ENCODE data around the gene ZC3H10. TPM values are rescaled to one million over a fixed set of nuclear protein-coding genes. Genes with fewer than 3 reads are reported as not detected.

ZC3H10 gene
- total RNA-seq, 4 donors from 2014 or later, result 1.3 to 9.8 (median 4.2) TPM

GRCh38 chr12:56120158-56120846, 2.2 kb downstream of the ZC3H10 start:
- intact Hi-C loops (cut with DNase I; ENCODE audit: low total_unique reads), result no loop called here
- Histone ChIP-seq H3K4me1 (peaks cover 5 to 14% of the 10 kb centered on the region in 2 donors), H3K27me3 (no peaks in the 10 kb centered on the region), H3K9me3 (no peaks in the 10 kb centered on the region), H3K27ac (peak overlapping the region; percentile 98), H3K4me3 (no peak overlapping the region), H3K36me3 (no peaks in the 10 kb centered on the region)
- DNase-seq, result no peak
- TF ChIP-seq POLR2A (IDR thresholded peaks at IDR 0.05), result no peak
- TF ChIP-seq CTCF (IDR thresholded peaks at IDR 0.05), result no peak

- Histone ChIP-seq H3K27me3 (no peaks in the 10 kb centered on the region), H3K27ac (peak overlapping the region in 1 of 2 donors; percentile 98), H3K9me3 (no peaks in the 10 kb centered on the region), H3K4me1 (peaks cover 5 to 20% of the 10 kb centered on the region in 2 donors), H3K36me3 (no peaks in the 10 kb centered on the region), H3K4me3 (no peak overlapping the region)
- no peak for TF ChIP-seq CTCF (IDR thresholded peaks at IDR 0.05)
- no peak for TF ChIP-seq POLR2A (IDR thresholded peaks at IDR 0.05)
- intact Hi-C loops (cut with DNase I; ENCODE audit: low total_unique reads), result no loop called here
- no peak for DNase-seq
Observed at GRCh38 chr12:56121204-56121870, 3.3 kb downstream of the ZC3H10 start.

GRCh38 chr12:56122637-56123036, 4.6 kb downstream of the ZC3H10 start:
- Histone ChIP-seq H3K27ac (peak overlapping the region in 1 of 2 donors; percentile 30), H3K9me3 (no peaks in the 10 kb centered on the region), H3K4me1 (peaks cover 13 to 20% of the 10 kb centered on the region in 2 donors), H3K27me3 (no peaks in the 10 kb centered on the region), H3K4me3 (no peak overlapping the region), H3K36me3 (no peaks in the 10 kb centered on the region)
- TF ChIP-seq CTCF (IDR thresholded peaks at IDR 0.05), result no peak
- TF ChIP-seq POLR2A (IDR thresholded peaks at IDR 0.05), result no peak
- intact Hi-C loops (cut with DNase I; ENCODE audit: low total_unique reads), result no loop called here
- no peak for DNase-seq

GRCh38 chr12:56124133-56124532, 6.1 kb downstream of the ZC3H10 start:
- intact Hi-C loops (cut with DNase I; ENCODE audit: low total_unique reads), result no loop called here
- Histone ChIP-seq H3K27ac (peak overlapping the region in 1 of 2 donors; percentile 89), H3K4me3 (no peak overlapping the region), H3K36me3 (no peaks in the 10 kb centered on the region), H3K27me3 (no peaks in the 10 kb centered on the region), H3K4me1 (peaks cover 10 to 13% of the 10 kb centered on the region in 2 donors), H3K9me3 (no peaks in the 10 kb centered on the region)
- no peak for DNase-seq
- no peak for TF ChIP-seq CTCF (IDR thresholded peaks at IDR 0.05)
- no peak for TF ChIP-seq POLR2A (IDR thresholded peaks at IDR 0.05)

GRCh38 chr12:56126732-56127239, 8.7 kb downstream of the ZC3H10 start:
- DNase-seq, result no peak
- intact Hi-C loops (cut with DNase I; ENCODE audit: low total_unique reads), result loop anchor here (5.0 kb wide), 1 partner anchor 36 kb away; no protein-coding TSS in a partner anchor
- H3K9me3 ChIP-seq, result no peaks in the 10 kb centered on the region
- H3K4me3 ChIP-seq, result no peak overlapping the region
- no peaks in the 10 kb centered on the region for H3K36me3 ChIP-seq
- TF ChIP-seq CTCF (IDR thresholded peaks at IDR 0.05) (no peak), POLR2A (IDR thresholded peaks at IDR 0.05) (no peak)
- H3K27ac ChIP-seq, result peak overlapping the region; percentile 88 to 89
- H3K4me1 ChIP-seq, result peaks cover 8 to 10% of the 10 kb centered on the region in 2 donors
- no peaks in the 10 kb centered on the region for H3K27me3 ChIP-seq

All from uterus (tissue), 4 donors.